G401.6 (cell line): ENCODE results near the gene NME3.
"Not testable (repeated sequence)": the region's sequence is repeated elsewhere in the genome, so short reads cannot be mapped to it uniquely, and the experiment has no call there.

Source experiments
- FAIRE-seq: peaks from 2 replicates; lab custom pipeline; 2012; peaks lifted over from hg19 to GRCh38; lab: Jason Lieb, UNC

The NME3 gene

DNA sequence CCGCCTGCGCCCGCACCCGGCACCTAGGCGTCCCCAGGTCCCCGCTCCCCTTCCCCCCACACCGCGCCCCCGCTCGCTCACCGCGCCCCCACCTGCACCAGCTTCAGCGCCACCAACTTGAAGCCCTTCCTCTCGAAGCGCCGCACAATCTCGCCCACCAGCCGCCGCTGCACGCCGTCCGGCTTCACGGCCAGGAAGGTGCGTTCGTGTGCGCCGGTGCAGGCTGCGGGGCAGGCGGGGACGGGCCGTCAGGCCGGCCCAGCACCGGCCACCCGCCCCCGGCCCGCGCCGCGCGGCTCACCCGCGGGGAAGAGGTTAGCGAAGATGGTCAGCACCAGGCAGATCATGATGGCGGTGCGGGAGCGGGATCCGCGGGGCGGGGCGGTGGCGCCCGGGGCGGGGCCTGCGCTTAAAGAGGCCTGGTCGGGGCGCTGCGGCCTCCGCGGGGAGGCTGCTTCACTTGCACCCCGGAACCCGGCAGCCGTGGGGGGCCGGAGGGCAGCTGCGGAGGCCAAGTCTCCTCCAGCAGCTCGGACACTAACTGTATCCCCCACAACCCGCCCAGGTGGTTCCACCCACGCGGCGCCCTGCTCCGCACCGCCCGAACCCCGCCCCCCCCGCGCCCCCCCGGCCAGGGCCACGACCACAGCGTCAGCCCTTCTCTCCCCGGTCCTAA is at the start of gene NME3:
NME3 (minus strand) TSS at position 356 of the 676 bp plus-strand sequence; CDS start at position 347, 9 bp downstream.
- FAIRE-seq = no peak

- FAIRE-seq = no peak
These were observed 49.6 kb upstream of the NME3 start for GRCh38 chr16:1820946-1821290.

- FAIRE-seq = no peak
These were observed 49.0 kb upstream of the NME3 start for GRCh38 chr16:1820096-1820945.

GRCh38 chr16:1819611-1820010 is 48.3 kb upstream of the NME3 start:
- FAIRE-seq = no peak

DNA sequence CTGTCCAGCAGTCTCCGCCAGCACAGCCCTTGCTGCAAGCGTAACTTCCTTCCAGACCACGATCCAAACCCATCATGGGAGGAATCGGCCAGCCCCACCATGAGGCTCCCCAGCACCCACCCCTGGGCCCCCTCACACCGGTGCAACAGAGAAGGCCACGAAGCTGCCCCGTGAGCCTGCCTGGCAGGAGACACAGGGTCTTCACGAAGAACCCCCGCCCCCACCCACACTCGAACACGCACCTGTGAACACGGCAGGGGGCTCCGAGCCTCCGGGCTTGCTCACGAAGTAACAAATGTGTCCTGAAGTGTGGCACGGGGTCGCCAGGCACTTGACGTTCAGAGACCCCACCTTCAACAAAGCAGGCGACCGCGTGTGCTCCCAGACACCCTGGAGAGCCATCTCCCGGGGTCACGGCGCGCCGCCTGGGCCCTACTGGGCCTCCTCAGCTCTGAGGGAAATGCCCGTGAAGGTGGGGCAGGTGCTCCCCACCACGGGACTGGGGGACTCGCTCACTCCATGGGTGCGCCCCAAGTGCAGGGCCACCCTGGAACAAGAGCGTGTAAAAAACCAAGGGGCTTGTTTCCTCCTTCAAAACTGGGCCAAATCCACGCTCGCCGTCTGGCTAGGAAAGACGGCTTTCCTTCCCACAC is 47.7 kb upstream of the NME3 start:
- no peak for FAIRE-seq

- FAIRE-seq = no peak
These were observed 47.0 kb upstream of the NME3 start for GRCh38 chr16:1818204-1818872.

GRCh38 chr16:1817716-1818115 is 46.4 kb upstream of the NME3 start:
- FAIRE-seq = no peak

- no peak for FAIRE-seq
These were observed 45.9 kb upstream of the NME3 start for GRCh38 chr16:1817276-1817589.

DNA sequence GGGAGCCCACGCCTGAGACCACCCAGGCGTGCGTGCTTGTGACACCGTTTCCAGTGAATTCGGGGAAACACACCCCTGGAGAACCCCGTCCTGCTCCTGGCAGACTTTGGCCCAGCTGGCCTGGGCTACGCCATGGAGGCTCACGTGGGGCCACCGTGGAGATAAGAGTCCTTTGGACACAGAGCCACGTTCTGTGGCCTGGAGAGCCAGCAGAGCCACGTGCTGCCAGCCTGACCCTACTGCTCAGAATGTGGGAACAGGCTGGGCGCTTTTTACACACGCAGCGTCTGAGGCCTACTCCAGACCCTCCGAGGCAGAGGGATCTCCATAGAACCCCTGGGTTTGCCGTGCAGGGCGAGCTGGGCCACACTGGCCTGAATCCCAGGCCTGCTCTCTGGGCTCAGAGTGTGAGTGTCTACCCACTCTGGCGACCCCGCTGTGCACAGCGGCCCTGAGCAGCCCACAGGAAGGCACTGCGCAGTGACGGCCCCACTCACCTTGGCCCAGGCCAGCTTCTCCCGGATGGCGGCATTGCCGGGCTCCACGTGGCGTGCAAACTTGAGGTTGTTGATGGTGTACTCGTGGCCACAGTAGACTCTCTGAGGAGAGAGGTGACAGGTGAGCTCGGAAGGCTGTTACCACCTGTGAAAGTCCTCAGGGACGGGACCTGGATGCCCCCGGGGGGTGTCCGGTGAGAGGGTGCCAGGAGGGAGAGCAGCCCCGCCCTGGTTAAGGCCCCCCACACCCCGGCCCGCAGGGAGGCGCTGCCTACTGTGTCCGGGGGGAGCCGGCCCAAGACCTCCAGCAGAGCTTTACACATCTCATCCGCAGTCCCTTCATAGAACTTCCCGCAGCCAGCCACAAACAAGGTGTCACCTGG is 45.3 kb upstream of the NME3 start:
- no peak for FAIRE-seq

DNA sequence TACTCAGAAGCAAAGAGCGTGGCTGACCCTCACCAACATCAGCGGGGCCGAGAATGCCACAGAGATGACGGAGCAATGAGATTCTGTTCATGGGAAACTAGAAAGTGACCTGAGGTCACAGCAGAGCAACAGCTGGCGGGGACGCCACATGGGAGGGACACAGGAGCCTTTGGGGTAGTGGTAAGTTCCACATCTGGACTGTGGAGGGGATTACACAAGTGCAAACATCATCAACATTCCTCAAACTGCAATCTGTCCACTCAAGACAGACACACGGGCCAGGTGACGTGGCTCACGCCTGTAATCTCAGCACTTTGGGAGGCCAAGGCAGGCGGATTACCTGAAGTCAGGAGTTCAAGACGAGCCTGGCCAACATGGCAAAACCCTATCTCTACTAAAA is 44.1 kb upstream of the NME3 start:
- no peak for FAIRE-seq

DNA sequence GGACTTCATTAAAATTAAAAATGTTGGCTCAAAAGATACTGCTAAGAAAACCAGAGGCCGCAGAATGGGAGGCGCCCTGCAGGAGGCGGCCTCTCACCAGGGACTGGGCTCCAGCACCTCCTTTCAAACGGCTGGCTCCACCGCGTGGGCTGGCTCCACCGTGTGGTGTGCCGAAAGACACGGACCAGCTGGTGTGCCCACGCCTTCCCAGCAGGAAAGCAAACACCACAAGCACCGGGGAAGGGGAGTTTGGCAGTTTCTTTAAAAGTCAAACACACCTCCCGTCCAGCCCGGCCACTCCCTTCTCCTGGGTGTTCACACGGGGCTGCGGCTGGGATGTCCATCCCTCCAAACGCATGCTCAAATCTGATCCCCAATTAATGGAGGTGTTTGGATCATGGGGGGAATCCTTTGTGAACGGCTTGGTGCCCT is 41.4 kb upstream of the NME3 start:
- no peak for FAIRE-seq

DNA sequence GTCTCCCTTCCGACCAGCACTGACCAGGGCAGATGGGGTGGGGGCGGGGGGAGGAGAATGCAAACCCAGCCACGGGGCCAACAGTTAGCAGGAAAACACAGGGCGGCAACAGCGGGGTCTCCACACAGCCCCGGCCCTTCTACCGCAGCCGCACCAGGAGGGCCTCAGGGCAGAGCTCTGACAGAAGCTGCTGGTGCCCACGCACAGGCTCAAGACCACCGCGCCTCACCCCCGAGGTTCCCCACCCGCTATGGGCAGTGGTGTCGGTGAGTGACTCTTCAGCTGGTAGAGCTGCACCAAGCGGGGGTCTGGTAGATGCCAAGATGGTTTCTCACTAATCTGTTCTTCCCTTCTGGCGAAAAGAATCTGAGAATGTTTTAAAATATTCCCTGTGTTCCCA is 39.2 kb upstream of the NME3 start:
- FAIRE-seq = no peak

GRCh38 chr16:1810106-1810505 is 38.8 kb upstream of the NME3 start:
- no peak for FAIRE-seq

DNA sequence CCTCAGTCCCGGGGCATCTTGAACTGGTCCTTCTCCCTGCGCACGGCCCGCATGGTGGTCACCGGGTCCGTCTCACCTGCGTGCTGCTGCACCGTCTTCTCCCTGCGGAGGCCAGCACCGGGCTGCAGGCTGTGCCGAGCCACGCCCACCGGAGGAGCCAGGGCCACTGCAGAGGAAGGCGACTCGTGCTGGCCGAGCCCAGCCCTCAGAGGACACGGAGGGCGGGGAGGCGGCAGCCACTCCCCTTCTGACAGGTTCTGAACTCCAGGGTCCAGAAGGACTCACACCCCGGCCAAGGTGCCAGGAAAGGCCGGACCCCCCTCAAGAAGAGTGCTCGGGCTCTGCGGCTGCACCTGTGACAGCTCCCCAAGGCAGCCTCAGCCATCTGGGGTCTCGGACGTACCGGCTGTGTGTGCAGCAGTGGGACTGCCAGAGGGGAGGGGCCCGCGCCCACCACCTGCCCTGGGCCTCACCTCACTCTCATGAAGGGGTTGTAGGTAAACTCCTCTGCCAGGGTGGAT is 38.0 kb upstream of the NME3 start:
- FAIRE-seq = no peak

DNA sequence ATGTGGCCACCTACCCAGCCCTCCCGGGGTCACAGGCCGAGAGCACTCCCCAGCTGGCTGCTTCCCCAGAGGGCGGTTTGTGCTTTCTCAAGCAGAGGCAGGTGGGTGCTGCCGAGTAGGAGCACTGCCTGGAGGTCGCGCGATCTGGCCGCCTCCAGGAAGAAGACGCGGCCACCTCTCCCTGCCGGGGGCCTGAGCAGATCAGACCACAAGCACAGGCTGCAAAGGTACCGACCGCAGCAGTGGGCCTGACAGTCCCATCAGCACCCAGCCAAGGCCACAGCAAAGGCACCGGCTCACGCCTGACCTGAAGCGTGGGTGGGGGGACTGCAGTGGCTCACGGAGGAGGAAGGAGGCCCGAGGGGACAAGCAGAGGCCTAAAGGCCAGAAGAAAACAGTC is 37.3 kb upstream of the NME3 start:
- FAIRE-seq = no peak

- no peak for FAIRE-seq
These were observed 36.3 kb upstream of the NME3 start for GRCh38 chr16:1807626-1808025.

- FAIRE-seq = no peak
These were observed 29.4 kb upstream of the NME3 start for GRCh38 chr16:1800701-1801100.

- not testable (repeated sequence) for FAIRE-seq
These were observed 27.9 kb upstream of the NME3 start for GRCh38 chr16:1799263-1799662.

DNA sequence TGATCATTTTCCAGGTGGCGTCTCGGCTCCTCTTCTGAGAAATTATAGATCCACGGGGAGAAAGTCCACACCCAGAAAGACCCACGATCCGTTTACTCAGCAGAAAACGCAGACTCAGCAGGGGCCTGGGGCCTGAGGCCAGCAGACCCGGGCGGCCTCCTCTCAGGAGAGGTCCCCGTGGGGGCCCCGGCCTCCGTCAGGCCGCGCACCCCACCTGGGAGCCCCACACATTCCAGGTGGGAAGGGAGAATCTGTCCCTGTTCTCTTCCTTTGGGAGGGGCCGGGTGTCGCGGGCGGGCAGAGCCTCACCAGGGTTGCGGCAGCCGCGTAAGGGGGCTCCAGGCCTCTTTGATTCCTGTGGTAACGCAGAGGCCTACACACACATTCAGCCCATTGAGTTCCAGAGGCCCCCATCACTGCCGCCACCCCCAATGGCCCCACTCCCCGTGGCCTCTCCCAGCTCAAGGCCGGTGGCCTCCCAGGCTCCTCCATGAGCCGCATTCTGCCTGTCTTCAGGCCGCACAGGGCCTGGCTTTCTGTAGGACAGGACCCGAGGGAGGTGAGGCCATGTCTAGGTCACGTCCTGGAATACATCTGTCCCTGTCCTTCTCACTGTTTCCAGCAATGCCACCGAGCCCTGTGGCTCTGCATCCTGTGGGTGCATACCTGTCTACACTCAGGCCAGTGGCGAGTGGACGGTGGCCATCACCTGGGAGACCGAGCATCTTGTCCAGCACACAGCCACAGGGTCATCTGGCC is 23.7 kb upstream of the NME3 start:
- FAIRE-seq = no peak

DNA sequence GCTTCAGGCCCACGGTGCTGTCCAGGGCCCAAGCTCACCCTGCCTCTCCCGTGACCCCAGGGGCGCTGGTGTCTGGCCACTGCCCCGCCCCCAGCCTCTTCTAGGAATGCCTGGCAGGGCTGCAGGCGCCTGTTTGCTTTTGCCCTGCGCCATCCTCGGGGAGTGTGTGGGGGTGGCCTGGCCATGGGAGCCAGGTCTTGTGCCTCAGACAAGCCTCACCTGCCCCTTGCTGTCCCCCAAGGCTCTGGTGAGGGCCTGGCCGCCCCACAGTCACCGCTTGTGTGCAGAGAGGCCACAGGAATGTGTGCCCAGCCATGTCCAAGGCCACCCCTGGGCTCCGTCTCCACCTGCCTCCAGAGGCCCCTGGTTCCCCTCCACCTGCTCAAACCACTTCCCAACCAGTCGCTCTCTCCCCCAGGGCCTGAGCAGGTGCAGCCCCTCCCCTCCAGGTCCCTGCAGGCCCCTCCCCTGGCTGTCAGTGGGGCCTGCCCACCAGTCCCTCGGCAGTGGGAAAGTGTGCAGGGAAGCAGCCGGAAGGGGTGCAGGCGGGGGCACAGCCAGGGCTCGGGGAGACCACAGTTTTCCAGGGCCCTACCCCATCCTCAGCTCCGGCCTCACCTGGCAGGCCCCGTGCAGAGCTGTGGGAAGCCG is 23.0 kb upstream of the NME3 start:
- no peak for FAIRE-seq
